GM19328 (cell line): ENCODE results near the gene TLE7.

Experiments used
- ATAC-seq: cut with Tn5 transposase; IDR thresholded peaks from one replicate; pipeline ENCODE4 v1.9.1; 2021; ENCODE audit warnings: mild to moderate bottlenecking, moderate library complexity; ENCODE audit not compliant: unreplicated experiment

TLE7 gene

GRCh38 chr16:71442051-71442440 is at the start of gene TLE7:
Gene TLE7, minus strand, starts transcription at chr16:71442054. Its CDS starts 8,730 bp downstream, at chr16:71433324.
- no peak for ATAC-seq

- no peak for ATAC-seq
Observed at GRCh38 chr16:71491054-71491453, 49.2 kb upstream of the TLE7 start.

- ATAC-seq: no peak
Observed at GRCh38 chr16:71490361-71490760, 48.5 kb upstream of the TLE7 start.

GRCh38 chr16:71489122-71489521 is 47.3 kb upstream of the TLE7 start, which contains the start of gene ZNF19:
Gene ZNF19, minus strand, starts transcription at chr16:71489324. Its CDS starts 7,210 bp downstream, at chr16:71482114.
- no peak for ATAC-seq

GRCh38 chr16:71484006-71484893 is 42.4 kb upstream of the TLE7 start:
- ATAC-seq: peak; percentile 89

- ATAC-seq: no peak
Observed at GRCh38 chr16:71482569-71482968, 40.7 kb upstream of the TLE7 start.

GRCh38 chr16:71480956-71481355 is 39.1 kb upstream of the TLE7 start:
- no peak for ATAC-seq

GRCh38 chr16:71479420-71479819 is 37.6 kb upstream of the TLE7 start:
- ATAC-seq: no peak

GRCh38 chr16:71476457-71477124 is 34.7 kb upstream of the TLE7 start:
- no peak for ATAC-seq

- ATAC-seq: no peak
Observed at GRCh38 chr16:71474864-71475263, 33.0 kb upstream of the TLE7 start.

GRCh38 chr16:71473891-71474290 is 32.0 kb upstream of the TLE7 start:
- no peak for ATAC-seq

GRCh38 chr16:71472931-71473330 is 31.1 kb upstream of the TLE7 start:
- no peak for ATAC-seq

GRCh38 chr16:71472051-71472450 is 30.2 kb upstream of the TLE7 start:
- ATAC-seq: no peak

GRCh38 chr16:71467810-71468209 is 26.0 kb upstream of the TLE7 start:
- no peak for ATAC-seq

GRCh38 chr16:71464231-71464630 is 22.4 kb upstream of the TLE7 start:
- ATAC-seq: no peak

GRCh38 chr16:71461686-71462648 is 20.1 kb upstream of the TLE7 start, which contains the start of gene ZNF23:
Gene ZNF23, minus strand, starts transcription at chr16:71462247. Its CDS starts 5,451 bp downstream, at chr16:71456796.
- peak; percentile 98 for ATAC-seq

- ATAC-seq: no peak
Observed at GRCh38 chr16:71460941-71461340, 19.1 kb upstream of the TLE7 start.

- ATAC-seq: no peak
Observed at GRCh38 chr16:71460236-71460635, 18.4 kb upstream of the TLE7 start.

- ATAC-seq: no peak
Observed at GRCh38 chr16:71459510-71459909, 17.7 kb upstream of the TLE7 start.

- no peak for ATAC-seq
Observed at GRCh38 chr16:71456801-71457200, 14.9 kb upstream of the TLE7 start.

- ATAC-seq: no peak
Observed at GRCh38 chr16:71453036-71453435, 11.2 kb upstream of the TLE7 start.
